ENCODE measurements around the gene LGALS9C.
"Not testable (repeated sequence)": the region's sequence is repeated elsewhere in the genome, so short reads cannot be mapped to it uniquely, and the experiment has no call there.

DNA sequence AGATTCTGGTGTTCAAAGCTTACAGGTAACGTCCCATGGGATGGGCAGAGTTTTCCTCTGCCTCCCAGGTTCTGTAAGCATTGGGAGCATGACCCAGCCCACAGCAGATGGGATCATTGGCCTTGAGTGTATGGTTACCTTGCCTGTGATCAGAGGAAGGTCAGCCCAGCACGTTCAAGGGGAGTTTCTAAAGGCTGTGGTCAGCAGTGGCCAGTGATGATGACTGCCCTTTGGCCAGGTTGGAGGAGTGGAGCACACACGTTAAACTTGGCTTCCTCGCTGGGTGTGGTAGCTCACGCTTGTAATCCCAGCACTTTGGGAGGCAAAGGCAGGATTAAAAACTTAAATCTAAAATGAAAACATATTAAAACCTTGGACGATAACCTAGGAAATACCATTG lies 51.8 kb downstream of the LGALS9C start:
- TF ChIP-seq EZH2 (IDR thresholded peaks at IDR 0.05); REST (IDR thresholded peaks at IDR 0.05; ENCODE audit: low read depth); ZBTB33 (IDR thresholded peaks at IDR 0.05; ENCODE audit: extremely low read depth, insufficient replicate concordance, low read length); SIN3A (IDR thresholded peaks at IDR 0.05; ENCODE audit: low read depth); SP1 (IDR thresholded peaks at IDR 0.05; ENCODE audit: low read depth); EZH2phosphoT487 (IDR thresholded peaks at IDR 0.05; ENCODE audit: borderline replicate concordance); RAD21 (IDR thresholded peaks at IDR 0.05; ENCODE audit: low read depth): not testable (repeated sequence)
- TF ChIP-seq, protein P1, sequence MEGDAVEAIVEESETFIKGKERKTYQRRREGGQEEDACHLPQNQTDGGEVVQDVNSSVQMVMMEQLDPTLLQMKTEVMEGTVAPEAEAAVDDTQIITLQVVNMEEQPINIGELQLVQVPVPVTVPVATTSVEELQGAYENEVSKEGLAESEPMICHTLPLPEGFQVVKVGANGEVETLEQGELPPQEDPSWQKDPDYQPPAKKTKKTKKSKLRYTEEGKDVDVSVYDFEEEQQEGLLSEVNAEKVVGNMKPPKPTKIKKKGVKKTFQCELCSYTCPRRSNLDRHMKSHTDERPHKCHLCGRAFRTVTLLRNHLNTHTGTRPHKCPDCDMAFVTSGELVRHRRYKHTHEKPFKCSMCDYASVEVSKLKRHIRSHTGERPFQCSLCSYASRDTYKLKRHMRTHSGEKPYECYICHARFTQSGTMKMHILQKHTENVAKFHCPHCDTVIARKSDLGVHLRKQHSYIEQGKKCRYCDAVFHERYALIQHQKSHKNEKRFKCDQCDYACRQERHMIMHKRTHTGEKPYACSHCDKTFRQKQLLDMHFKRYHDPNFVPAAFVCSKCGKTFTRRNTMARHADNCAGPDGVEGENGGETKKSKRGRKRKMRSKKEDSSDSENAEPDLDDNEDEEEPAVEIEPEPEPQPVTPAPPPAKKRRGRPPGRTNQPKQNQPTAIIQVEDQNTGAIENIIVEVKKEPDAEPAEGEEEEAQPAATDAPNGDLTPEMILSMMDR (IDR thresholded peaks at IDR 0.05 in 2 of 3, conservative IDR thresholded peaks at IDR 0.05 in 1 of 3; ENCODE audit: borderline replicate concordance in 1 of 3, insufficient read depth in 1 of 3, low read depth in 2 of 3, low read length in 2 of 3), result not testable (repeated sequence)
